Naive thymus-derived CD8-positive, alpha-beta T cell (primary cell): Measurements from ENCODE around the gene ANKRD33. TPM values are rescaled to one million over a fixed set of nuclear protein-coding genes. Genes with fewer than 3 reads are reported as not detected.

Experiments used
- ATAC-seq, 2 donors: fragments of 150-1000 bp; cut with Tn5 transposase in 1 of 2; sonication (Bioruptor Pico), chemical (Tn5 transposase) in 1 of 2; 1 replicate in 1 of 2; 2 replicates in 1 of 2; pipeline ENCODE4 v1.10.0; 2021; ENCODE audit warnings: mild to moderate bottlenecking in 2 of 2, moderate library complexity in 2 of 2
- POLR2A ChIA-PET: fragments of 350-600 bp; sonication (Branson Sonifier 250); formaldehyde crosslinking; loops from one replicate; lab custom pipeline; 2021; ENCODE audit warnings: antibody characterized with exemption; lab: Charles Lee
- DNase-seq, 10 donors: peaks; one replicate each; pipeline versions ENCODE4 v3.0.0 to v3.0.0-alpha.2; 2020 to 2022
- H3K27ac Mint-ChIP-seq, 10 donors: one replicate each; pipeline ENCODE4 v1.8.0; 2020 to 2022; ENCODE audit warnings: mild to moderate bottlenecking in 10 of 10, mixed read lengths in 10 of 10, moderate library complexity in 4 of 10, inconsistent platforms in 1 of 10
- H3K27me3 Mint-ChIP-seq, 5 donors: one replicate each; pipeline ENCODE4 v1.8.0; 2021 to 2022; ENCODE audit warnings: mixed read lengths in 5 of 5
- H3K36me3 Mint-ChIP-seq, 3 donors: one replicate each; pipeline ENCODE4 v1.8.0; 2020 to 2022; ENCODE audit warnings: mixed read lengths in 3 of 3, mild to moderate bottlenecking in 2 of 3, inconsistent platforms in 1 of 3
- H3K4me1 Mint-ChIP-seq, 4 donors: one replicate each; pipeline ENCODE4 v1.8.0; 2021 to 2022; ENCODE audit warnings: mixed read lengths in 4 of 4
- H3K4me3 Mint-ChIP-seq, 10 donors: one replicate each; pipeline ENCODE4 v1.8.0; 2020 to 2022; ENCODE audit warnings: mild to moderate bottlenecking in 10 of 10, mixed read lengths in 10 of 10, moderate library complexity in 6 of 10, inconsistent platforms in 1 of 10
- H3K9me3 Mint-ChIP-seq, 9 donors: one replicate each; pipeline ENCODE4 v1.8.0; 2020 to 2022; ENCODE audit warnings: mixed read lengths in 9 of 9, mild to moderate bottlenecking in 3 of 9, inconsistent platforms in 1 of 9, moderate library complexity in 1 of 9
- polyA plus RNA-seq, 3 donors: library from polyadenylated mRNA; unstranded; fragments of 300-500 nt; fragmentation: Illumina TruSeq; gene quantifications; one replicate each; pipeline ENCODE4 v1.2.3, GENCODE V29; 2021
- total RNA-seq, 8 experiments: library from RNA in 2 of 8; stranded (reverse) in 2 of 8; gene quantifications; one replicate each; pipeline ENCODE4 v1.2.3 and lab custom pipeline; 2021 to 2026

Gene ANKRD33
- total and polyA plus RNA-seq, 5 experiments from 2014 or later, result not detected

DNA sequence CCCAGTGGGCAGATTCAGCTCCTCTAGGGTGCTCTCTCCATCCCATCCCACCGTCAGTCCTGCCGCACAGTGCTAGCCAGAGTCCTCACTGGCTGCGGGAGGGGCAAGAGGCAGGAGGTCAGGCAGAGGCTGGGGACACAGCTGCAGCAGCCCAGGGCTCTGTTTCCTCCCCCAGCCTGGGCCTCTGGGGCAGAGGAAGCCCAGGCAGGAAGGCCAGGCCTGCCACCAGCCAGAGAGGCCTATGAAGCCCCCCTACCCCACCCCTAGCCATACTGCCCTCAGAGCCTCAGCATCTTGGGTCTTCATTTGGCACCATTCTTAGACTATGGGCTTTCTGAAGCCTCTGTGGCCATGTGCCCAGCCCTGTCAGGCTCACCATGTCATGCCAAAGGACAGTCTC lies 22.8 kb downstream of the ANKRD33 start:
- peaks cover 16 to 62% (median 39%) of the 10 kb centered on the region in 5 donors for H3K27me3 Mint-ChIP-seq
- no peak overlapping the region for H3K4me3 Mint-ChIP-seq
- ATAC-seq, result no peak
- no peak overlapping the region for H3K27ac Mint-ChIP-seq
- no peak for DNase-seq
- H3K36me3 Mint-ChIP-seq, result no peaks in the 10 kb centered on the region
- POLR2A ChIA-PET, result no interaction called here
- peaks cover 0 to 14% (median 2%) of the 10 kb centered on the region in 4 donors for H3K4me1 Mint-ChIP-seq
- no peaks in the 10 kb centered on the region for H3K9me3 Mint-ChIP-seq

DNA sequence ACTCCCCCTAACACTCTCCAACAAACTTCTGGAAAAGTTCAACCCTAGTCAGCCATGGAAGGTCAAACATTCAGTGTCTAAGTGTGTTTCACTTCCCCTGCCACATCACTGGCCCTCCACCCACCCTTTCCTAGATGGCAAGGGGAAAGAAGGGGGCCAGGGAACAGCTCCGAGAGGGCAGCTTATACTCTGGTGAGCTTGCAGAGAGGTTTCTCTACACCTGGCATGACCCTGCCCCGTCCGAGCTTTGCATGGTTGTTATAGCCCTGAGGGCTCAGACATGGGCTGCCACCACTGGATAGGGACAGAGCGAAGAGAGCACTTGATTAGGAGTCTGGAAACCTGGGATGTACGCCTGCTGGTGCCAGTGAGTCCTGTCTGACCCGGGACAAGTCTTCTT lies 23.4 kb downstream of the ANKRD33 start:
- Mint-ChIP-seq H3K9me3 (no peaks in the 10 kb centered on the region), H3K27ac (no peak overlapping the region), H3K4me3 (no peak overlapping the region), H3K27me3 (peaks cover 13 to 55% (median 35%) of the 10 kb centered on the region in 5 donors), H3K36me3 (no peaks in the 10 kb centered on the region), H3K4me1 (peaks cover 0 to 11% (median 2%) of the 10 kb centered on the region in 4 donors)
- no peak for ATAC-seq
- DNase-seq, result no peak
- POLR2A ChIA-PET, result no interaction called here

GRCh38 chr12:51911788-51912711 lies 24.1 kb downstream of the ANKRD33 start:
- H3K27me3 Mint-ChIP-seq, result peaks cover 13 to 52% (median 32%) of the 10 kb centered on the region in 5 donors
- POLR2A ChIA-PET, result no interaction called here
- H3K4me3 Mint-ChIP-seq, result no peak overlapping the region
- no peaks in the 10 kb centered on the region for H3K36me3 Mint-ChIP-seq
- no peaks in the 10 kb centered on the region for H3K9me3 Mint-ChIP-seq
- no peak overlapping the region for H3K27ac Mint-ChIP-seq
- peaks cover 0 to 11% (median 2%) of the 10 kb centered on the region in 4 donors for H3K4me1 Mint-ChIP-seq
- ATAC-seq (no peak), DNase-seq (no peak)

DNA sequence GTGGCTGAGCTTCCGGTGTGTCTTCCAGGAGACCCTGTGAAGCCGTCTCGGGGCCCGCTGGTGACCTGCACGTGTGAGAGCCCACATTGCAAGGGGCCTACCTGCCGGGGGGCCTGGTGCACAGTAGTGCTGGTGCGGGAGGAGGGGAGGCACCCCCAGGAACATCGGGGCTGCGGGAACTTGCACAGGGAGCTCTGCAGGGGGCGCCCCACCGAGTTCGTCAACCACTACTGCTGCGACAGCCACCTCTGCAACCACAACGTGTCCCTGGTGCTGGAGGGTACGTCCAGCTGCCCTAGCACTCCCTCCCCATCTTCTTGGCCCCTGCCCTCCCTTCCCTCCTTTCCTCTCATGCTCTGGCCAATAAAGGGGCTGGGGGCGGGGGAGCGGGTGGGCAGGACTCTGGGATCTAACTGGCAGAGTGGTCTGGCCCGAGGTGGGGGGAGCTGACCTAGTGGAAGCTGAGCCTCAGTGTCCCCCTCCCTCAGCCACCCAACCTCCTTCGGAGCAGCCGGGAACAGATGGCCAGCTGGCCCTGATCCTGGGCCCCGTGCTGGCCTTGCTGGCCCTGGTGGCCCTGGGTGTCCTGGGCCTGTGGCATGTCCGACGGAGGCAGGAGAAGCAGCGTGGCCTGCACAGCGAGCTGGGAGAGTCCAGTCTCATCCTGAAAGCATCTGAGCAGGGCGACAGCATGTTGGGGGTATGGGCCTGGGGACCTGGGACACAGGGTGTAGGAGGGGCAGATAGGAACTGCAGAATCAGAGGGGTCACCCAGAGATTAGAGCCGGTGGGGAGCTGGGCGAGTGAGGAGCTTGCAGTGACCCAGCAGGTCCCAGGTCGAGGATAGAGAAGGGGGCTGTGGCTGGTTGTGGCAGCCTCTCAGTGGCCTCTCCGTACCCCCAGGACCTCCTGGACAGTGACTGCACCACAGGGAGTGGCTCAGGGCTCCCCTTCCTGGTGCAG lies 25.4 kb downstream of the ANKRD33 start:
- no peak overlapping the region for H3K4me3 Mint-ChIP-seq
- no peak overlapping the region for H3K27ac Mint-ChIP-seq
- peaks cover 0 to 6% (median under 1%) of the 10 kb centered on the region in 4 donors for H3K4me1 Mint-ChIP-seq
- no peak for DNase-seq
- no peaks in the 10 kb centered on the region for H3K9me3 Mint-ChIP-seq
- POLR2A ChIA-PET, result no interaction called here
- H3K27me3 Mint-ChIP-seq, result peaks cover 6 to 45% (median 25%) of the 10 kb centered on the region in 5 donors
- no peaks in the 10 kb centered on the region for H3K36me3 Mint-ChIP-seq
- no peak for ATAC-seq

DNA sequence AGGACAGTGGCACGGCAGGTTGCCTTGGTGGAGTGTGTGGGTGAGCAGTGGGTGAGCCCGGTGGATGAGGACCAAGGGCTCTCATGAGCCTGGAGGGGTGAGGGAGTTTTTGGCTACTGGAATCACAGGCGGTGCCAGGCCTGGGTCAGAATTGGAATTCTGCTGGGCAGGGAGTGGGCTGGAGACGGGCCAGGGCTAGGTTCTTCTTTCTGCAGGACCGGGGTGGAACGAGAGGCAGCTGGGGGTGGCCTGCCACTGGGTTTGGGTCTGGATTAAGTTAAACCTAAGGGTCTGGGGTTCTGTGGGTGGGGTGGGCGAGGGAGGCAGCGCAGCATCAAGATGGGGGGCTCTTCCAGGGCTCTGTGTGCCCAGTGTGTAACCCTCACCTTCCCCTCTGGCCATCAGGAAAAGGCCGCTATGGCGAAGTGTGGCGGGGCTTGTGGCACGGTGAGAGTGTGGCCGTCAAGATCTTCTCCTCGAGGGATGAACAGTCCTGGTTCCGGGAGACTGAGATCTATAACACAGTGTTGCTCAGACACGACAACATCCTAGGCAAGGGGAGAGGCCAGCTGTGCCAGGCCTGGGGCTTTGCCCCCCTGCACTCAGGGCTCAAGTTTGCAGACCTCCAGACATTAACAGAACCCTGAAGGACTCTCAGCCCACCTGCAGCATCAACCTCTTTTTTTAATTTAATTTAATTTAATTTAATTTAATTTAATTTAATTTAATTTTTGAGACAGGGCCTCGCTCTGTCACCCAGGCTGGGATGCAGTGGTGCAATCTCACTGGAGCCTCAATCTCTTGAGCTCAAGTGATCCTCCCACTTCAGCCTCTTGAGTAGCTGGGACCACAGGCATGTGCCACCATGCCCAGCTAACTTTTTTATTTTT lies 26.4 kb downstream of the ANKRD33 start:
- H3K4me1 Mint-ChIP-seq, result peaks cover 0 to 6% (median 0%) of the 10 kb centered on the region in 4 donors
- peak overlapping the region in 1 of 10 donors; percentile 45 for H3K4me3 Mint-ChIP-seq
- POLR2A ChIA-PET, result no interaction called here
- ATAC-seq (no peak), DNase-seq (no peak)
- peaks cover 1 to 36% (median 20%) of the 10 kb centered on the region in 5 donors for H3K27me3 Mint-ChIP-seq
- H3K27ac Mint-ChIP-seq, result no peak overlapping the region
- no peaks in the 10 kb centered on the region for H3K36me3 Mint-ChIP-seq
- H3K9me3 Mint-ChIP-seq, result no peaks in the 10 kb centered on the region

DNA sequence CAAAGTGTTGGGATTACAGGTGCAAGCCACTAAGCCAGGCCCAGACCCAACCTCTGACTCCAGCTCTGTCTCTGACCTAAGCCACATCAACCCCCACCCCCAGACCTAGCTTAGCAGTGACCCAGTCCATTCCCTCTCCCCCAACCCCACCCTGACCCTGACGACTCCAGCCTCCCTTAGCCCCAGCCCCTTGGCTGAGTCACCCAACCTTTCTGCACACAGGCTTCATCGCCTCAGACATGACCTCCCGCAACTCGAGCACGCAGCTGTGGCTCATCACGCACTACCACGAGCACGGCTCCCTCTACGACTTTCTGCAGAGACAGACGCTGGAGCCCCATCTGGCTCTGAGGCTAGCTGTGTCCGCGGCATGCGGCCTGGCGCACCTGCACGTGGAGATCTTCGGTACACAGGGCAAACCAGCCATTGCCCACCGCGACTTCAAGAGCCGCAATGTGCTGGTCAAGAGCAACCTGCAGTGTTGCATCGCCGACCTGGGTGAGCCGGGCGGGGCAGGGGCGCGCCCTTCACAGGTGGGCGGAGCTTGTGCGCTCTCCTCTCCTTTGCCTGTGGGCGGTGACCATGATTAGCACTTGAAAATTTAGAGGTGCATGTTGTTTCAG lies 27.2 kb downstream of the ANKRD33 start:
- Mint-ChIP-seq H3K27ac (no peak overlapping the region), H3K4me3 (no peak overlapping the region), H3K36me3 (no peaks in the 10 kb centered on the region), H3K9me3 (no peaks in the 10 kb centered on the region), H3K4me1 (peaks cover 0 to 6% (median 0%) of the 10 kb centered on the region in 4 donors), H3K27me3 (peaks cover 1 to 28% (median 16%) of the 10 kb centered on the region in 5 donors)
- DNase-seq (no peak), ATAC-seq (no peak)
- POLR2A ChIA-PET, result no interaction called here

- H3K4me3 Mint-ChIP-seq, result no peak overlapping the region
- DNase-seq, result no peak
These were observed 28.0 kb downstream of the ANKRD33 start for GRCh38 chr12:51915951-51916350.

DNA sequence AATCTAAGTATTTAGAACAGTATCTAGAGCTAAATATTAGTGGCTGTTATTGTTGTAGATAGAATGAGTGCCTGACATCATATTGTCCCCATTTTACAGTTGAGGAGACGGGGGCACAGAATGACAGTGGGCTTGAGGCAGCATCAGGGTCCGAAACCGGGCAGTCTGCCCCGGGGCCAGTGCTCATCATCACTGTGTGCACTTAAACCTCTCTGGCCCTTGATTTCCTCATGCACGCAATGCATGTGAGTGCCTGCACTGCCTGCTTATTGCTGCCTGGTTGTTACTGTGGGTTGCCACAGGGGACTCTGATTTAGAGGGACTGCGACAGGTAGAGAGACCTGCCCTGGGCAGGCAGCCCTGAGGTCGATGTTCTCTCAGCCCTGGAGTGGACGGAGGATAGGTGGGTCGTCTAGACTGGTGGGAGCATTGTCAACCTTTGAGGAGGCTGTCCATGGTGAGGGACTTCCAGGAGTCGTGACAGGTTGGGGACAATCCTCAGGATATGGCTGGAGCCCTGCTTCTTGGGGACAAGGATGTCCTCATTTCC lies 29.2 kb downstream of the ANKRD33 start:
- no peaks in the 10 kb centered on the region for H3K36me3 Mint-ChIP-seq
- POLR2A ChIA-PET, result no interaction called here
- H3K9me3 Mint-ChIP-seq, result no peaks in the 10 kb centered on the region
- ATAC-seq, result no peak
- peaks cover 0 to 1% (median 0%) of the 10 kb centered on the region in 4 donors for H3K4me1 Mint-ChIP-seq
- no peak for DNase-seq
- H3K4me3 Mint-ChIP-seq, result no peak overlapping the region
- no peak overlapping the region for H3K27ac Mint-ChIP-seq
- peaks cover 0 to 13% (median 8%) of the 10 kb centered on the region in 5 donors for H3K27me3 Mint-ChIP-seq

More at GRCh38 chr12:51915951-51916350, 28.0 kb downstream of the ANKRD33 start:
- Mint-ChIP-seq H3K27me3 (peaks cover 0 to 23% (median 13%) of the 10 kb centered on the region in 5 donors), H3K9me3 (no peaks in the 10 kb centered on the region), H3K27ac (no peak overlapping the region), H3K36me3 (no peaks in the 10 kb centered on the region), H3K4me1 (peaks cover 0 to 6% (median 0%) of the 10 kb centered on the region in 4 donors)
- ATAC-seq, result no peak
- POLR2A ChIA-PET, result no interaction called here

GRCh38 chr12:51917746-51918453 lies 30.0 kb downstream of the ANKRD33 start:
- peak overlapping the region in 1 of 10 donors; percentile 41 for H3K27ac Mint-ChIP-seq
- ATAC-seq (no peak), DNase-seq (no peak)

GRCh38 chr12:51920046-51920445 lies 32.1 kb downstream of the ANKRD33 start:
- POLR2A ChIA-PET, result no interaction called here
- Mint-ChIP-seq H3K27me3 (no peaks in the 10 kb centered on the region), H3K27ac (no peak overlapping the region), H3K4me1 (peaks cover 5 to 20% (median 9%) of the 10 kb centered on the region in 4 donors), H3K9me3 (no peaks in the 10 kb centered on the region), H3K4me3 (no peak overlapping the region), H3K36me3 (no peaks in the 10 kb centered on the region)
- ATAC-seq (no peak), DNase-seq (no peak)

More at GRCh38 chr12:51917746-51918453, 30.0 kb downstream of the ANKRD33 start:
- Mint-ChIP-seq H3K9me3 (no peaks in the 10 kb centered on the region), H3K27me3 (peaks cover 0 to 7% (median 3%) of the 10 kb centered on the region in 5 donors), H3K4me1 (peaks cover 0 to 5% (median 2%) of the 10 kb centered on the region in 4 donors), H3K4me3 (no peak overlapping the region), H3K36me3 (no peaks in the 10 kb centered on the region)
- POLR2A ChIA-PET, result no interaction called here
